Vagina (tissue), 2 donors: Measurements from ENCODE around the gene FMN2.

ENCODE experiments used
- POLR2A ChIP-seq, 2 donors: fragments of 450-650 bp; IDR thresholded peaks; one replicate each; pipeline ENCODE4 v1.6.1; 2017; ENCODE audit warnings: antibody characterized with exemption in 2 of 2, mild to moderate bottlenecking in 2 of 2, moderate library complexity in 2 of 2
- TF ChIP-seq, protein P1 (sequence below), 3 experiments: fragments of 450-650 bp in 2 of 3; fragments of 200-600 bp in 1 of 3; sonication (generic) in 1 of 3; IDR thresholded peaks; one replicate each; pipeline ENCODE4 v1.5.1; 2017 to 2019; ENCODE audit warnings: antibody characterized with exemption in 3 of 3, mild to moderate bottlenecking in 2 of 3, moderate library complexity in 2 of 3

DNA sequence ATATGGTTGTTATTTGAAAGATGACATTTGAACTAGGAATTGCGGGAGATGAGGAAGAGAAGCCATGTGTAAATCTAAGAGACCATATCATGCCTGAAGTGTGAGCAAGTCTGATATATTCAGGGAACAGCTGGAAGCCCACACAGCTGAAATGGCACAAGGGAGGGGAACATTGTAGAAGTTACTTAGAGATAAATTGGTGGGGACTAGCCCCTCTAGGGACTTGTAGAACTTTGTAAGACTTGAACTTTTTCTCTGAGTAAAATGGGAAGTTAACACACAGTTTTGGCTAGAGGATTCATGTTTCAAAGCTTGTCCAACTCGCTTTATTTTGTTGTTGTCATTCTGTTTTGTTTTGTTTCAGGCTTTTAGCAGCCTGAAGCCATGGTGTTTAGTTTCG, 216.4 kb downstream of the FMN2 start:
- TF ChIP-seq, protein P1, sequence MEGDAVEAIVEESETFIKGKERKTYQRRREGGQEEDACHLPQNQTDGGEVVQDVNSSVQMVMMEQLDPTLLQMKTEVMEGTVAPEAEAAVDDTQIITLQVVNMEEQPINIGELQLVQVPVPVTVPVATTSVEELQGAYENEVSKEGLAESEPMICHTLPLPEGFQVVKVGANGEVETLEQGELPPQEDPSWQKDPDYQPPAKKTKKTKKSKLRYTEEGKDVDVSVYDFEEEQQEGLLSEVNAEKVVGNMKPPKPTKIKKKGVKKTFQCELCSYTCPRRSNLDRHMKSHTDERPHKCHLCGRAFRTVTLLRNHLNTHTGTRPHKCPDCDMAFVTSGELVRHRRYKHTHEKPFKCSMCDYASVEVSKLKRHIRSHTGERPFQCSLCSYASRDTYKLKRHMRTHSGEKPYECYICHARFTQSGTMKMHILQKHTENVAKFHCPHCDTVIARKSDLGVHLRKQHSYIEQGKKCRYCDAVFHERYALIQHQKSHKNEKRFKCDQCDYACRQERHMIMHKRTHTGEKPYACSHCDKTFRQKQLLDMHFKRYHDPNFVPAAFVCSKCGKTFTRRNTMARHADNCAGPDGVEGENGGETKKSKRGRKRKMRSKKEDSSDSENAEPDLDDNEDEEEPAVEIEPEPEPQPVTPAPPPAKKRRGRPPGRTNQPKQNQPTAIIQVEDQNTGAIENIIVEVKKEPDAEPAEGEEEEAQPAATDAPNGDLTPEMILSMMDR (IDR thresholded peaks at IDR 0.05): no peak
- TF ChIP-seq POLR2A (IDR thresholded peaks at IDR 0.05): no peak
